ENCODE results near the gene HAUS7. TPM values are rescaled to one million over a fixed set of nuclear protein-coding genes. Genes with fewer than 3 reads are reported as not detected.

The HAUS7 gene
- total and polyA plus RNA-seq, 2 of the 8 experiments (the other 6 are each of a cell fraction or from before 2014, with no cell fraction given) = 45.4 to 54.0 TPM

GRCh38 chrX:153495903-153496589, 25.7 kb upstream of the HAUS7 start (continued):
- TF ChIP-seq USF2 (IDR thresholded peaks at IDR 0.05; ENCODE audit: low read length) = no peak
- TF ChIP-seq CREB1 (IDR thresholded peaks at IDR 0.05) = no peak
- TF ChIP-seq HDAC6 (IDR thresholded peaks at IDR 0.05; ENCODE audit: low read depth, low read length) = no peak
- no peak for TF ChIP-seq KDM1A (IDR thresholded peaks at IDR 0.05; ENCODE audit: borderline replicate concordance, low read length)
- no peak for TF ChIP-seq KDM5A (IDR thresholded peaks at IDR 0.05; ENCODE audit: low read length)
- TF ChIP-seq BCL11A (IDR thresholded peaks at IDR 0.05; ENCODE audit: low read depth in 2 of 2, low read length in 2 of 2) = no peak
- no peak for TF ChIP-seq NRF1 (IDR thresholded peaks at IDR 0.05; ENCODE audit: low read depth, low read length)
- no peak for TF ChIP-seq CEBPB (IDR thresholded peaks at IDR 0.05; ENCODE audit: low read depth, low read length)
